HUES64 (cell line): Measurements from ENCODE around the gene XNDC1N.
"Not testable (repeated sequence)": the region's sequence is repeated elsewhere in the genome, so short reads cannot be mapped to it uniquely, and the experiment has no call there.

Experiments used
- H3K27ac ChIP-seq: 2 replicates; pipeline ENCODE4 v1.7.0; 2013; ENCODE audit warnings: low read depth, low read length, inconsistent platforms
- H3K27me3 ChIP-seq: 2 replicates; pipeline ENCODE4 v1.6.1; 2013; ENCODE audit warnings: mild to moderate bottlenecking, low read length; ENCODE audit not compliant: insufficient read depth
- H3K36me3 ChIP-seq: 2 replicates; pipeline ENCODE4 v1.6.1; 2013; ENCODE audit warnings: mild to moderate bottlenecking, low read length; ENCODE audit not compliant: insufficient read depth
- H3K4me1 ChIP-seq: 2 replicates; pipeline ENCODE4 v1.6.1; 2013; ENCODE audit warnings: mild to moderate bottlenecking, low read length, moderate library complexity; ENCODE audit not compliant: insufficient read depth
- H3K4me3 ChIP-seq: 2 replicates; pipeline ENCODE4 v1.5.1; 2013; ENCODE audit warnings: mild to moderate bottlenecking, low read length, moderate library complexity
- H3K9ac ChIP-seq: 2 replicates; pipeline ENCODE4 v1.6.1; 2013; ENCODE audit warnings: mild to moderate bottlenecking, low read depth, low read length
- H3K9me3 ChIP-seq: 2 replicates; pipeline ENCODE4 v1.6.1; 2013; ENCODE audit warnings: low read depth, low read length; ENCODE audit not compliant: insufficient read depth
- WGBS: fragments of 150-250, 120-280 bp; methylation state at CpG from one replicate; pipeline ENCODE4 v1.1.7; 2013; ENCODE audit warnings: missing lambda C conversion rate; 5-methylcytosine and 5-hydroxymethylcytosine counted together

The XNDC1N gene

DNA sequence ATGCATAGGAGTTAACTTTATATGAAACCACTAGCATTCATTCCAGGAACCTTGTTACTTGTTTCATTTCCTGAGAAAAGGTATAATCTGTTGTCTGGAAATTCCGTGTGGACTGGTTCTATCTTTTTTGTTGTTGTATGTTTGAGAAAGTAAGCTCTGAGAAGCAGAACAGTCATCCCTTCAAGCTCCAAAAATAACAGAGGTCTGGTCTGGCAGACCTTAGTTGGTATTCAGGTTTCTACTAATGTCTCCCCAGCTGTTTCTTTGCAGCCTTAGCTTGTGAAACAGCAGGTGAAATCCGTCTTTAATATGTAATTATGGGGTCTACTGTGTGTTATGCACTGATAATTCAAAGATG is 2.8 kb upstream of the XNDC1N start:
- Histone ChIP-seq H3K4me3 (no peak overlapping the region), H3K36me3 (peaks cover 2% of the 10 kb centered on the region; the same call in 1 of the 2 replicates), H3K4me1 (peaks cover 6% of the 10 kb centered on the region; the same call in 1 of the 2 replicates), H3K27ac (no peak overlapping the region), H3K27me3 (no peaks in the 10 kb centered on the region), H3K9ac (no peak overlapping the region), H3K9me3 (no peaks in the 10 kb centered on the region)
- WGBS = 83% methylated on average over 2 of the region's 2 CpGs

DNA sequence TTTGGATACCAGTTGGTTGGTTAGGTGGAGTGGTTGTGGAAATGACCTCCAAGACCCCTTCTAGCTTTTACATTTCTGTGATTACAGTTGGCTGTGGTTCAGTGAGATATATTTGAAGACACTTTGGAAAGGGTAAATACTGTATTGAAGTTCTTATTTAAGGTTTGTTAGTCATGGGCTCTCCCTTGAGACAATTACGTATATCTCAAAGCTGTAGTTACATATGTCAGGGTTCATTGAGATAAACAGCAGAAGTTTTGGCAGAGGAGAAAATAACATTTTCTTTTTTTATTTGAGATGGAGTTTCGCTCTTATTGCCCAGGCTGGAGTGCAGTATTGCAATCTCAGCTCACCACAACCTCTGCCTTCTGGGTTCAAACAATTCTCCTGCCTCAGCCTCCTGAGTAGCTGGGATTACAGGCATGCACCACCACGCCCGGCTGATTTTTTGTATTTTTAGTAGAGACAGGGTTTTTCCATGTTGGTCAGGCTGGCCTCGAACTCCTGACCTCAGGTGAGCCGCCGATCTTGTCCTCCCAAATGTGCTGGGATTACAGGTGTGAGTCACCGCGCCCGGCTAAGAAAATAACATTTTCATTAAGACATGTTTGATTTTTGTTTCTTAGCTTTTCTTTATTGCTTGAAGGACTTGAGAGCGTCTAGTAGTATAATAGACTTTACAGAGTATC is 2.3 kb upstream of the XNDC1N start:
- H3K27ac ChIP-seq = no peak overlapping the region
- no peak overlapping the region for H3K9ac ChIP-seq
- 85% methylated on average over 9 of the region's 11 CpGs for WGBS

DNA sequence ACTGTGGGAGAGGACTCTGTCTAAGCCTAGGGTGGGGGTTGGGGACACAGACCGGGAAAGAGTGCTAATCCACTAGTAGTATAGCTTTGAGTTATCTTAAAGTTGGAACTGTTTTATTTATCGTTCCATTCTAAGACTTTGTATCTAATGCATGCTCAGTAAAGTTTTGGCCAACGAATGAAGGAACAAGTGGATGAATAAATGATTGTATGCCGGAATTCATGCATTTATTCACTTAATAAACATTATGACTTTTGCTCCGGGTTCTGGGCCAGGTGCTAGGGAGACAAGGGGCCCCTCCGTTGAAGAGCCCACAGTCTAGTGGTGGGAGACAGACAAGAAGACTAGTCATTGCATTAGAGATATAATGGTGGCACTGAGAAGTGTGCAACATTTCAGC is 1.1 kb upstream of the XNDC1N start:
- no peak overlapping the region for H3K27ac ChIP-seq
- peaks cover 6% of the 10 kb centered on the region; the same call in 1 of the 2 replicates for H3K4me1 ChIP-seq
- WGBS = 10% methylated on average over 5 of the region's 6 CpGs

More for the DNA sequence above, 2.3 kb upstream of the XNDC1N start:
- Histone ChIP-seq H3K9me3 (no peaks in the 10 kb centered on the region), H3K4me3 (peak overlapping the region; percentile 76), H3K36me3 (peaks cover 7% of the 10 kb centered on the region; the same call in 1 of the 2 replicates), H3K27me3 (no peaks in the 10 kb centered on the region), H3K4me1 (peaks cover 6% of the 10 kb centered on the region; the same call in 1 of the 2 replicates)

DNA sequence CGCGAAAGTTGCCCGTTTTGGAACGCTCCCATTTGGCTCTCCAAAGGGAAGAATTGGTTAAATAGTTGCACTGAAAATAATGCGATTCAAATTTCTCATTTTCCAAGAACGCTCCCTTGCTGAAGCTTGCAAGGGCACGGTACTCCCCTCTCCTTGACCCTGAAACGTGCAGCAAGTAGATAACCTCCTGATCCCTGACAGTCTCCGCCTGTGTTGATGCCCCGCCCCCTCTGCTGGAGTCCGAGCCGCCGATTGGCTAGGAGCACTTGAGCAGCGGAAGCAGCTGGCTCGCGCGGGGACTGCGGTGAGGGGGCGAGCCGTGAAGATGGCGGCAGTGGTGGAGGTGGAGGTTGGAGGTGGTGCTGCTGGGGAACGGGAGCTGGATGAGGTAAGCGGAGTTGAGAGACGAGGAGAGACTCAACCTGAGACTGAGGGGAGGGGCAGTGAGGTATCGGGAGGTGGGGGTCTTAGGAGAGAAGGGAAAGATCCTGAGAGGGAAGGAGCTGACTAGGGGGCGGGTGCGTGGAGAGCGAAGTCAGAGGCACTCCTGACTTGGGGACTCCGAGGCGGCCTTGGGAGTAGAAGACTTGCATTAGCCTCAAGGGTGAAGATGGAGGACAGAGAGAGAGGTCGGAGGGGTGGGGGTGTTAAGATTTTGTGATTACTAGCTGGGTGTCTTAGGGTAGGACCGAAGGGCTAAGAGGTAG is 496 bp upstream of the XNDC1N start, which contains the start of gene RNF121:
RNF121 (plus strand) TSS at position 310 of the 707 bp plus-strand sequence; CDS start at position 326, 16 bp downstream.
- Histone ChIP-seq H3K9me3 (no peaks in the 10 kb centered on the region), H3K27ac (peak within 1 kb of the TSS; percentile 97), H3K36me3 (peaks cover 15% of the 10 kb centered on the region), H3K4me3 (peak within 1 kb of the TSS; percentile 76), H3K27me3 (no peaks in the 10 kb centered on the region), H3K9ac (peak within 1 kb of the TSS; percentile 96), H3K4me1 (peaks cover 6% of the 10 kb centered on the region; the same call in 1 of the 2 replicates)
- WGBS = under 1% methylated on average over 32 of the region's 32 CpGs

More for the DNA sequence above, 1.1 kb upstream of the XNDC1N start:
- peak overlapping the region; percentile 96 for H3K9ac ChIP-seq
- peak overlapping the region; percentile 76 for H3K4me3 ChIP-seq
- H3K36me3 ChIP-seq = peaks cover 15% of the 10 kb centered on the region
- H3K9me3 ChIP-seq = no peaks in the 10 kb centered on the region
- no peaks in the 10 kb centered on the region for H3K27me3 ChIP-seq

DNA sequence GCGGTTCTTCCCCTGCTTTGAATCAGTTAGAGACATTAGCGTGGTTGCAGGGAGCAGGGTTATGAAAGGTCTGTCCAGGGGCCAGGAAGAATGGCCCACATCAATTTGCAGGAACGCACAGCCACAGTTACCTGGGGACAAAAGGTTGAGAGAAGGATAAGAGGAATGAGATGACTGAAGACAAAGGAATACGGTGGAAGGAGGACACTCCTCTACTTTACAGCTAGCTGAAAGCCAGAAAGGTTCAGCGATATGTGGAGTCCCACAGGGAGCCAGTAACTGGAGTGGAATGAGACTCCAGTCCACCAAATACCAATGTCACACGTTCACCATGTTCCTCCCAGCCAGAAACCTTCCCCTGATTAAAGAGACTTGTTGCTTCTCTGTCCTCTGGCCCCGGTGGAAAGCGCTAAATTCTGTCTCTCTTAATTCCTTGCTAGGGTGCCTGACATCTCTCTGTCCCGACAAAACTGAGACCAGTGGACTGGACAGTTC is 10.7 kb downstream of the XNDC1N start:
- H3K9ac ChIP-seq = no peak overlapping the region
- H3K27me3 ChIP-seq = no peaks in the 10 kb centered on the region
- no peaks in the 10 kb centered on the region for H3K9me3 ChIP-seq
- no peaks in the 10 kb centered on the region for H3K4me1 ChIP-seq
- 91% methylated on average over 9 of the region's 9 CpGs for WGBS
- H3K4me3 ChIP-seq = no peak overlapping the region
- peaks cover 42% of the 10 kb centered on the region for H3K36me3 ChIP-seq
- H3K27ac ChIP-seq = no peak overlapping the region

DNA sequence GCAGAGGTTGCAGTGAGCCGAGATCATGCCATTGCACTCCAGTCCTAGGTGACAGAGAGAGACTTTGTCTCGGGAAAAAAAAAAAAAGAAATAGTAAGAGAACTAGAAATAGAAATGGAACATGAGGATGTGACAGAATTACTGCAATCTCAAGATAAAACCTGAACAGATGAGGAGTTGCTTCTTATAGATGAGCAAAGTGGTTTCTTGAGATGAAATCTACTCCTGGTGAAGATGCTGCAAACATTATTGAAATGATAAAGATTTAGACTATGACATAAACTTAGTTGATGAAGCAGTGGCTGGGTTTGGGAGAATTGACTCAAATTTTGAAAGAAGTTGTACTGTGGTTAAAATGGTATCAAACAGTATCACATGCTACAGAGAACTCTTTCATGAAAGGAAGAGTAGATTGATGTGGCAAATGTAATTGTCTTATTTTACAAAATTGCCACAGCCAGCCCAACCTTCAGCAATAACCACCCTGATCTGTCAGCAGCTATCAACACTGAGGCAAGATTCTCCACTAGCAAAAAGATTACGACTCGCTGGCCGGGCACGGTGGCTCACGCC is 13.7 kb downstream of the XNDC1N start:
- no peaks in the 10 kb centered on the region for H3K4me1 ChIP-seq
- no peaks in the 10 kb centered on the region for H3K27me3 ChIP-seq
- 95% methylated on average over 7 of the region's 7 CpGs for WGBS
- H3K36me3 ChIP-seq = peaks cover 38% of the 10 kb centered on the region
- no peak overlapping the region for H3K27ac ChIP-seq
- H3K9me3 ChIP-seq = no peaks in the 10 kb centered on the region
- no peak overlapping the region for H3K9ac ChIP-seq
- H3K4me3 ChIP-seq = no peak overlapping the region

DNA sequence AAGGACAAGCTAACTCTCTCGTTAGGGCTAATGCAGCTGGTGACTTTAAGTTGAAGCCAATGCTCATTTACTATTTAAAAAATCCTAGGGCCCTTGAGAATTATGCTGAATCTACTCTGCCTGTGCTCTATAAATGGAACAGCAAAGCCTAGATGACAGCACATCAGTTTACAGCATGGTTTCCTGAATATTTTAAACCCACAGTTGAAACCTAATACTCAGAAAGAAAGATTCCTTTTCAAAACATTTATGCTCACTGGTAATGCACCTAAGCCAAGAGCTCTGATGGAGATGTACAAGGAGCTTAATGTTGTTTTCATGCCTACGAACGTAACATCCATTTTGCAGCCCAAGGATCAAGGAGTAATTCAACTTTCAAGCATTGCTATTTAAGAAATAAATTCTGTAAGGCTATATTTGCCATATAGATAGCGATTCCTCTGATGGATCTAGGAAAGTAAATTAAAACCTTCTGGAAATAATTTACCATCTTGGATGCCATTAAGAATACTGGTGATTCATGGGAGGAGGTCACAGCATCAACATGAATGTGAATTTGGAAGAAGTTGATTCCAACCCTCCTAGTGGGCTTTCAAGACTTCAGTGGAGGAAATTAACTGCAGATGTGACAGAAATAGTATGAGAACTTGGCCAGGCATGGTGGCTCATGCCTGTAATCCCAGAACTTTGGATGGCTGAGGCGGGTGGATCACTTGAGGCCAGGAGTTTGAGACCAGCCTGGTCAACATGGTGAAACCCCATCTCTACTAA is 14.5 kb downstream of the XNDC1N start:
- Histone ChIP-seq H3K36me3 (peaks cover 38% of the 10 kb centered on the region), H3K4me1 (no peaks in the 10 kb centered on the region), H3K9ac (no peak overlapping the region), H3K4me3 (no peak overlapping the region), H3K27ac (no peak overlapping the region), H3K9me3 (no peaks in the 10 kb centered on the region), H3K27me3 (no peaks in the 10 kb centered on the region)
- 98% methylated on average over 5 of the region's 5 CpGs for WGBS

DNA sequence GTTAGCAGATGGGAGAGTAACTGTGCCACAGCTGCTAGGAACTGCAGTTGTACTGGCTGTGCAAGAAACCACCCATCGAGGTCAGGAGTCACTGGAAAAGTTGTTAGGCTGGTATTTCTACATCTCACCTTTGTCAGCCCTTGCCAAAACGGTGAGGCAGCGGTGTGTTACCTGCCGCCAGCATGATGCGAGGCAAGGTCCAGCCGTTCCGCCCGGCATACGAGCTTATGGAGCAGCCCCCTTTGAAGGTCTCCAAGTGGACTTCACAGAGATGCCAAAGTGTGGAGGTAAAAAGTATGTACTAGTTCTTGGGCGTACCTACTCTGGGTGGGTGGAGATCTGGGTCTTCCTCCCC is 16.4 kb downstream of the XNDC1N start:
- WGBS = 97% methylated on average over 10 of the region's 10 CpGs
- H3K4me1 ChIP-seq, H3K27ac ChIP-seq, H3K27me3 ChIP-seq, H3K4me3 ChIP-seq, H3K9me3 ChIP-seq, H3K9ac ChIP-seq: not testable (repeated sequence)
- peaks cover 30% of the 10 kb centered on the region for H3K36me3 ChIP-seq

DNA sequence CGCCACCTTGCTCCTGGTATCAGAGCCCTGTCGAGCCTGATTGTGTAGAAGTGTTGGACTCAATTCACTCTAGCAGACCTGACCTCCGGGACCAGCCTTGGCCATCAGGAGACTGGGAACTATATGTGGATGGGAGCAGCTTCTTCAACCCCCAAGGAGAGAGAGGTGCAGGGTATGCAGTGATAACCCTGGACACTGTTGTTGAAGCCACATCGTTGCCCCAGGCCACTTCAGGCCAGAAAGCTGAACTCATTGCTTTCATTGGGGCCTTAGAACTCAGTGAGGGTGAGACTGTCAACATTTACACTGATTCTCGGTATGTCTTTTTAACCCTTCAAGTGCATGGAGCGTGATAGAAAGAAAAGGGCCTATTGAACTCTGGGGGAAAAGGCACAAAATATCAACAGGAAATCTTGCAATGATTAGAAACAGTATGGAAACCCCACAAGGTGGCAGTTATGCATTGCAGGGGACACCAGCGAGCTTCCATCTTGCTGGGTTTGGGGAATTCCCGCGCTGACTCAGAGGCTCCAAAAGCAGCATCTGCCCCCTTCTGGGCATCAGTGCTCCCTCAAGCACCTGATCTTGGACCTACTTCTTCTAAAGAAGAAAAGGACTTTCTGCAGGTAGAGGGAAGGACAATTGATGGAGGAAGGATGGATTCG is 16.9 kb downstream of the XNDC1N start:
- H3K9ac ChIP-seq, H3K4me3 ChIP-seq, H3K9me3 ChIP-seq, H3K4me1 ChIP-seq, H3K27ac ChIP-seq, H3K27me3 ChIP-seq: not testable (repeated sequence)
- peaks cover 28% of the 10 kb centered on the region for H3K36me3 ChIP-seq
- 83% methylated on average over 10 of the region's 10 CpGs for WGBS

DNA sequence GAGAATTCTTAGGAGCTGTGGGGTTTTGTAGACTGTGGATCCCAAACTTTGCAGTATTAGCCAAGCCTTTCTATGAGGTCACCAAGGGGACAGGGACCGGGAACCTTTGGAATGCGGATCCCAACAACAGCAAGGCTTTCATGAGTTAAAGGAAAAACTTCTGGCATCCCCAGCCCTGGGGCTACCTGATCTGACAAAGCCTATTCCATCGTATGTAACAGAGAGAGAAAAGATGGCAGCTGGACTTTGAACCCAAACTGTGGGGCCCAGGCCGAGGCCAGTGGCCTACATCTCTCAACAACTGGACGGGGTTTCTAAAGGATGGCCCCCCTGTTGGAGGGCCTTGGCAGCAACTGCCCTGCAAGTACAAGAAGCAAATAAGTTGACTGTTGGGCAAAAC is 17.6 kb downstream of the XNDC1N start:
- 93% methylated on average over 5 of the region's 5 CpGs for WGBS
- peaks cover 22% of the 10 kb centered on the region for H3K36me3 ChIP-seq
- not testable (repeated sequence) for H3K27ac ChIP-seq, H3K9ac ChIP-seq, H3K9me3 ChIP-seq, H3K27me3 ChIP-seq, H3K4me1 ChIP-seq, H3K4me3 ChIP-seq
